ENCODE results near the gene CYP24A1.

The CYP24A1 gene

DNA sequence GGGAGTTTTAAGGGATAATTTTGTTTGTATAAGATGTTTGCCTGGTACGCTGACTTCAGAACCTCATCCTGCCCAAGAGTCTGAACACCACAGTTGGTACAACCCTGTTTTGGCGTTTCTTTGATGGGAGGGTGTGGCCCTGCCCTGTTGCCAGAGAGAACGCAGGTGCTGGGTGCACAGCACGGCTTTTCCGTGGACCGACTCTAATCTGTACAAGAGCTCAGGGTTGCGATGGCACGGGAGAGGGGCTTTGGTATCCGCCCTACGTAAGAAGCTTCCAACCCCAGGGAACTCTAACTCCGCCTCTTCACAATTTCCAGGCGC is 1.3 kb downstream of the CYP24A1 start:
- TF ChIP-seq CTCF (IDR thresholded peaks at IDR 0.05; ENCODE audit: extremely low read depth, missing control alignments): no peak
- no peak for DNase-seq (ENCODE audit: low spot score)

DNA sequence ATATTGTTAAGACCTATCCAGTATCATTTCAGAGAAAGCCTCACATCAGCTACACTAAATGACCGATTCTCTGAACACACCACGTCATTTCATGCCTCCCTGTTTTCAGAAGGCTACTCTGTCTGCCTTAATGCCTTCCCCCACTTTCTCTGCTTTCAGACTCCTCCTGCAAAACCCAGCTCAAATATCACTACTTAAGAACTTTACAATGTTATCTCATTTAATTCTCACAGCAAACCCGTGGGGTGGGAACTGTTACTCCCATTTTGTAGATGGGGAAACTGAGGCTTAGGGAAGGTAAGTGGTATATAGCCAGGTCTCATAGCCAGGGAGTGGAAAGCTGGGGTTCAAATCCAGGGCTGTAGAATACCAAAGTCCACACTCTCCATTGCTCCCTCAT is 2.8 kb downstream of the CYP24A1 start:
- DNase-seq (ENCODE audit: low spot score): no peak
- TF ChIP-seq CTCF (IDR thresholded peaks at IDR 0.05; ENCODE audit: extremely low read depth, missing control alignments): no peak

GRCh38 chr20:54170026-54170471 is 3.7 kb downstream of the CYP24A1 start:
- TF ChIP-seq CTCF (IDR thresholded peaks at IDR 0.05; ENCODE audit: extremely low read depth, missing control alignments): no peak
- no peak for DNase-seq (ENCODE audit: low spot score)

DNA sequence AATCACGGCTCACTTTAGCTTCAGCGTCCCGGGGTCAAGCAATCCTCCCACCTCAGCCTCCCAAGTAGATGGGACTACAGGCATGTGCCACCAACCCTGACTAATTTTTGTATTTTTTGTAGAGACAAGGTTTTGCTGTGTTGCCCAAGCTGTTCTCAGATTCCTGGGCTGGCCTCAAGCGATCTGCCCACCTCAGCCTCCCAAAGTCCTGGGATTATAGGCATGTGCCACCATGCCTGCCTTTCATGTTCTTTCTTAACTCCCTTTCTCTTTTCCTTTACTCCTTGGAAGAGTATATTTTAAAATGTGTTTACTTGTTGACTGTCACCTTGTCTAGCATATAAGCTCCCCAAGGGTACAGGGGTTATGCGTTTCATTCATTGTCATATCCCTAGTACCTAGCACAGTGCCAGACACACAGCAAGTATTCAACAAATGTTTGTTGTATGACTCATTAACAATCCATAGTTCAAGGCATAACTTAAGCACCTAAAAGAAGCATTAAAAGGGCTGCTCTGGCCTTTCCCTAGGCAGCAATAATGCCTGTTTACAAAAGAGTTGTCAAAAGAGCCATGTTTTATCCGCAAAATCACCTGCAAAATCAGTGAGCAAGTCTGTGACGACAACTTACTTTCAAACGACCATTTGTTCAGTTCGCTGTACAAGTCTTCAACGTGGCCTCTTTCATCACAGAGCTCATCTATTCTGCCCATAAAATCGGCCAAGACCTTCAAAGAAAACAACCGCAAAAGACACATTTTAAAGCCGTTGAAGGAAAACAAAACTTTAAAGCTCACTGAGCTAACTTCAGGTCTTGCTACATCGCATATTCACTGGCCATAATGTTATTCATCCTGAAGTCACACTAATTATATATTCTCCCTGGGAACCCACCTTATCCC is 4.6 kb downstream of the CYP24A1 start:
- no peak for TF ChIP-seq CTCF (IDR thresholded peaks at IDR 0.05; ENCODE audit: extremely low read depth, missing control alignments)
- no peak for DNase-seq (ENCODE audit: low spot score)

GRCh38 chr20:54167909-54168872 is 5.6 kb downstream of the CYP24A1 start:
- no peak for TF ChIP-seq CTCF (IDR thresholded peaks at IDR 0.05; ENCODE audit: extremely low read depth, missing control alignments)
- DNase-seq (ENCODE audit: low spot score): no peak

- DNase-seq (ENCODE audit: low spot score): no peak
- TF ChIP-seq CTCF (IDR thresholded peaks at IDR 0.05; ENCODE audit: extremely low read depth, missing control alignments): no peak
Measured at GRCh38 chr20:54166987-54167662, 6.7 kb downstream of the CYP24A1 start.

All from GM20000 (cell line).